ENCODE measurements around the gene DIMT1.

DNA sequence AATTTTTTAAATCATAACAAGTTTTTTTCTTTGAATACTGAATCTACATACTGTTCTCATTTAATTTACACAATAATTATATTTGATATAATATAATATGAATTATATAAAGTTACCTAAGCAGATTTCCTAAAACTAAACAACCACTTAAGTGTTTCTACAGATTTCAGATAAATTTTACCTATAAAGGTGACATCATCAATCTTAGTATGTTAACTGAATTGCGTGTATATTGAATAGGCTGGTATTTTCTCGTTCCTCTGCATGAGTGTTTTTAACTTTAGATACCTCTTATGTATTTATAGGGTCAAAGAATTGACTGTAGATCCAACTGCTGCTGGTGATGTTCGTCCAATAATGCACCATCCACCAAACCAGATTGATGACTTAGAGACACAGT lies 30.3 kb downstream of the DIMT1 start:
- TF ChIP-seq, protein P1, sequence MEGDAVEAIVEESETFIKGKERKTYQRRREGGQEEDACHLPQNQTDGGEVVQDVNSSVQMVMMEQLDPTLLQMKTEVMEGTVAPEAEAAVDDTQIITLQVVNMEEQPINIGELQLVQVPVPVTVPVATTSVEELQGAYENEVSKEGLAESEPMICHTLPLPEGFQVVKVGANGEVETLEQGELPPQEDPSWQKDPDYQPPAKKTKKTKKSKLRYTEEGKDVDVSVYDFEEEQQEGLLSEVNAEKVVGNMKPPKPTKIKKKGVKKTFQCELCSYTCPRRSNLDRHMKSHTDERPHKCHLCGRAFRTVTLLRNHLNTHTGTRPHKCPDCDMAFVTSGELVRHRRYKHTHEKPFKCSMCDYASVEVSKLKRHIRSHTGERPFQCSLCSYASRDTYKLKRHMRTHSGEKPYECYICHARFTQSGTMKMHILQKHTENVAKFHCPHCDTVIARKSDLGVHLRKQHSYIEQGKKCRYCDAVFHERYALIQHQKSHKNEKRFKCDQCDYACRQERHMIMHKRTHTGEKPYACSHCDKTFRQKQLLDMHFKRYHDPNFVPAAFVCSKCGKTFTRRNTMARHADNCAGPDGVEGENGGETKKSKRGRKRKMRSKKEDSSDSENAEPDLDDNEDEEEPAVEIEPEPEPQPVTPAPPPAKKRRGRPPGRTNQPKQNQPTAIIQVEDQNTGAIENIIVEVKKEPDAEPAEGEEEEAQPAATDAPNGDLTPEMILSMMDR (optimal IDR thresholded peaks at IDR 0.05 in 1 of 3, IDR thresholded peaks at IDR 0.05 in 1 of 3, conservative IDR thresholded peaks at IDR 0.05 in 1 of 3; ENCODE audit: extremely low read depth in 1 of 3, insufficient read depth in 2 of 3, low read length in 3 of 3), result no peak
- no peak for TF ChIP-seq EZH2 (IDR thresholded peaks at IDR 0.05; ENCODE audit: low read length)

Data from keratinocyte (primary cell).